ENCODE results near the gene EIF4B.

Gene EIF4B, protein sequence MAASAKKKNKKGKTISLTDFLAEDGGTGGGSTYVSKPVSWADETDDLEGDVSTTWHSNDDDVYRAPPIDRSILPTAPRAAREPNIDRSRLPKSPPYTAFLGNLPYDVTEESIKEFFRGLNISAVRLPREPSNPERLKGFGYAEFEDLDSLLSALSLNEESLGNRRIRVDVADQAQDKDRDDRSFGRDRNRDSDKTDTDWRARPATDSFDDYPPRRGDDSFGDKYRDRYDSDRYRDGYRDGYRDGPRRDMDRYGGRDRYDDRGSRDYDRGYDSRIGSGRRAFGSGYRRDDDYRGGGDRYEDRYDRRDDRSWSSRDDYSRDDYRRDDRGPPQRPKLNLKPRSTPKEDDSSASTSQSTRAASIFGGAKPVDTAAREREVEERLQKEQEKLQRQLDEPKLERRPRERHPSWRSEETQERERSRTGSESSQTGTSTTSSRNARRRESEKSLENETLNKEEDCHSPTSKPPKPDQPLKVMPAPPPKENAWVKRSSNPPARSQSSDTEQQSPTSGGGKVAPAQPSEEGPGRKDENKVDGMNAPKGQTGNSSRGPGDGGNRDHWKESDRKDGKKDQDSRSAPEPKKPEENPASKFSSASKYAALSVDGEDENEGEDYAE

DNA sequence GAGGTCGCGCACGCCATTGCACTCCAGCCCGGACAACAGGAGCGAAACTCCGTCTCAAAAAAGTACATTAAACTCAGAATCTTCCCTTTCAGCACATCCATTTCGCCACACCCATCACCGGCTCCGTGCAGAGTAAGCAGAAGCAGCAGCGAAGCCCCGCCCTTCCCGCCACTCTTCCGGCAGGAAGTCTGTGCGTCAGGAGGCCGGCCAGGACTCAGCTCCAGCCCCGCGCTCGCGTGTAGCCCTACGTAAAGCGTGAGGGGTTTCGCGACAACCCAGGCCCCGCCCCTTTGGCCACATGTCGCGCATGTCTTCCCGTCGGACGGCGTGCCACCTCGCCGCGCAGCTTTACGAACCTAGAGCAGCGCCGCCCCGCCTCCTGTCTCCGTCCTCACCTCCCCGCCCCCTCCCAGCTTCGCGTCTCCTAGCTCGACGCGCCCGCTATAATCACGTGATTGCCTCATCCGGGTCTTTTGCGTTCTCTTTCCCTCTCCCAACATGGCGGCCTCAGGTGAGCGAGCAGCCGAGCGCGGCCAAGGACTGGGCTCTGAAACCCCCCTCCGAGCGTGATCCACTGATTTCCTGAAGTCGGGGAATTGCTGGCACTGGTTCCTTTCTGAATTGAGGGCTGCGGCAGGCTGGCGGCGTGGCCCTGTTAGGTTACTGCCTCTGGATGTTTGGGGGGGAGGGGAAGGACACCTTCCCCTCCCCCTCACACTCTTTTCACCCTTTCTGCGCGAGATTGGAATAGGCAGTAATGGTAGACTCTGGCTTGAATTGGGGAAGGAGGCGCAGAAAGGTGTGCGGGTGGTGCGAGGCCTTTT lies at the start of gene EIF4B:
Gene EIF4B, plus strand, starts transcription at position 471 of the 824 bp plus-strand sequence. Its CDS starts 28 bp downstream, at position 499.
- DNase-seq (ENCODE audit: low read depth), result peak; percentile 98
- H3K4me3 ChIP-seq (ENCODE audit: low read length), result peak within 1 kb of the TSS; percentile 98
- TF ChIP-seq, protein P1, sequence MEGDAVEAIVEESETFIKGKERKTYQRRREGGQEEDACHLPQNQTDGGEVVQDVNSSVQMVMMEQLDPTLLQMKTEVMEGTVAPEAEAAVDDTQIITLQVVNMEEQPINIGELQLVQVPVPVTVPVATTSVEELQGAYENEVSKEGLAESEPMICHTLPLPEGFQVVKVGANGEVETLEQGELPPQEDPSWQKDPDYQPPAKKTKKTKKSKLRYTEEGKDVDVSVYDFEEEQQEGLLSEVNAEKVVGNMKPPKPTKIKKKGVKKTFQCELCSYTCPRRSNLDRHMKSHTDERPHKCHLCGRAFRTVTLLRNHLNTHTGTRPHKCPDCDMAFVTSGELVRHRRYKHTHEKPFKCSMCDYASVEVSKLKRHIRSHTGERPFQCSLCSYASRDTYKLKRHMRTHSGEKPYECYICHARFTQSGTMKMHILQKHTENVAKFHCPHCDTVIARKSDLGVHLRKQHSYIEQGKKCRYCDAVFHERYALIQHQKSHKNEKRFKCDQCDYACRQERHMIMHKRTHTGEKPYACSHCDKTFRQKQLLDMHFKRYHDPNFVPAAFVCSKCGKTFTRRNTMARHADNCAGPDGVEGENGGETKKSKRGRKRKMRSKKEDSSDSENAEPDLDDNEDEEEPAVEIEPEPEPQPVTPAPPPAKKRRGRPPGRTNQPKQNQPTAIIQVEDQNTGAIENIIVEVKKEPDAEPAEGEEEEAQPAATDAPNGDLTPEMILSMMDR (conservative IDR thresholded peaks at IDR 0.05; ENCODE audit: low read depth, low read length), result no peak

DNA sequence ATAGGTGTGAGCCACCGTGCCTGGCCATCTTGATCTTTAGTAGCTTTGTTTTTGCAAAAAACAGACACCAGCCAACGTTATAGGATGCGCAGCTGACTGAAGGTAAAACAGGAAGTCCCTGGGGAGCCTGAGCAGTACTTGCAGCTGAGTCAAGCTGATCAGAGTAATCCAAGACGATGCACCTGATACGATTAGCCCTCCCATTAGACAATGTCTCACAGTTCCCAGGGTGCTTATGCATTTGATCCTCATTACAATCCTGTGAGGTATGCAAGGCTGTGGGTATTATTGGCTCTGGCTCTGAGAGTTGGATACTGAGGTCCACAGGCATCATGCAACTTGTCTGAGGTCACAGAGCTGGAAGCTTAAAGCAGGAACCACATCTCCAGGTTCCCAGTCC lies 49.3 kb upstream of the EIF4B start:
- DNase-seq (ENCODE audit: low read depth), result peak; percentile 100
- TF ChIP-seq, protein P1 (conservative IDR thresholded peaks at IDR 0.05; ENCODE audit: low read depth, low read length), result no peak
- no peak overlapping the region for H3K4me3 ChIP-seq (ENCODE audit: low read length)

DNA sequence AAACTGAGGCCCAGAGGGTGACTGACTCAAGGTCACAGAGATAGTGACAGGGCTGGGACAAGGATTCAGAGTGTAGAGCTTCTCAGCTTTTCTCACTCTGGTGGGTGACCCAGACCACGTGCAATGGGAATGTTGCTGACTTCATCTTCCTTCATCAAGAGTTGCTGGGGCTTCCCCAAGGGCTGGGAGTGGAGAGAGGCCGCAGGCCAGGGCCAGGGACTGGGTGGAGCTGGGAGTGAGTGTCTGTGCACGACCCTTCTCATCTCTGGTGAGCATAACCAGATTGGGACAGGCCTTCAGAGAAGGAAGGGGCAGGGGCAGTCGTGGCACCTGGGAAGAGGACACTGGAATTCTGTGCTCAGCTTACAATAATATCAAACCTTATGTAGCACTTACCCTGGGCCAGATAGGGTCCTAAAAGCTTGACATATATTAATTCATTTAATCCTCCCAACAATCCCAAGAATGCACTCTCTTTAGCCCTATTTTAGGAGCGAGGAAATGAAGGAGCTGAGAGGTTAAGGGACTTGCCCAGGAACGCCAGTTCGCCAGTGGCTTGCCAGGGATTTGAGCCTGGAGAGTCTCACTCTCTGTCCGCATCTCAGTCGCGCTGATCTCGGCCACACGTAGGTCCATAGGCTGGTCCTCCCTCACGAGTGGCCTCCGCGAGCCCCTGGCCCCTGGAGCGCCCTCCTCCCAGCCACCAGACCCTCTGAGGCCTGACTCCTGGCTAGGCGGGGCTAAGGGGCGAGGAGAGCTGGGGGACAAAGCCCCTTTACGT lies 41.5 kb upstream of the EIF4B start:
- H3K4me3 ChIP-seq (ENCODE audit: low read length), result peak overlapping the region; percentile 42
- TF ChIP-seq, protein P1 (conservative IDR thresholded peaks at IDR 0.05; ENCODE audit: low read depth, low read length), result no peak
- no peak for DNase-seq (ENCODE audit: low read depth)

DNA sequence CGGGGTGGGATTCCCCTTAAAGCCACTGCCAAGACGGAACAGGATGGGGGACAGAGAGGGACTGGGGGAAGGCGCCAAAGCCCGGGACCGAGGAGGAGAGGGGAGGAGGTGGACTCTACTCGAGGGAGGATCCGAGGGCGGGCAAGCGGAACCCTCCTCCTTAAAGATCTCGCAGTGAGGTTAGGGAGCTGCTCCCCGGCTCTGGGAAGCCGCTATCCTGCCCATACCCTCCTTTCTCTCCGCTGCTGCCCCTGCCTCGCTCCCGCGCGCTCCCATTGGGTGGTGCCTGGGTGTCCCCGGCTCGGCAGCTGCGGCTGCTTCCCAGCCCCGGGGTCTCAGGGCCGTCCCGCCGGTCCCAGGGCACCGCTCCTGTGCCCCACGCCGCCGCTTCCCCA lies 40.9 kb upstream of the EIF4B start:
- H3K4me3 ChIP-seq (ENCODE audit: low read length), result peak overlapping the region; percentile 42
- DNase-seq (ENCODE audit: low read depth), result no peak

DNA sequence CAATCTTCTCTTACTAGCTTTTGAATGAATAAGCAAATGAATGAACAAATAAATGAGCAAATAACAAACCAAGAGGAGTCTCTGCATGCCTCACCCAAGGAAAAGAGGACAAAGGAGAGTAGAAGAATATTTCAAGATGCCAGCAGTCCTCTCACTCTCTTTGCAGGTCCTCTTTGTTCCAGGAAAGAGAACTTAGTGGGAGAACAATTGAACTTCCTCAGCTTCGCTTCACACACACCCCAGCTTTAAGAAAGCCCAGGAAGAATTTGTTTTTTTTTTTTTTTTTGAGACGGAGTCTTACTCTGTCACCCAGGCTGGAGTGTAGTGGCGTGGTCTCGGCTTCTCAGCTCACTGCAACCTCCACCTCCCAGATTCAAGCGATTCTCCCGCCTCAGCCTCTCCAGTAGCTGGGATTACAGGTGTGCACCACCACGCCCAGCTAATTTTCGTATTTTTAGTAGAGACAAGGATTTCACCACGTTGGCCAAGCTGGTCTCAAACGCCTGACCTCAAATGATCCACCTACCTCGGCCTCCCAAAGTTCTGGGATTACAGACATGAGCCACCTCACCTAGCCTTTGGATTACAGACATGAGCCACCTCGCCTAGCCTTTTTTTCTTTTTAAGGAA lies 37.0 kb upstream of the EIF4B start:
- DNase-seq (ENCODE audit: low read depth), result no peak
- H3K4me3 ChIP-seq (ENCODE audit: low read length), result no peak overlapping the region
- TF ChIP-seq, protein P1 (conservative IDR thresholded peaks at IDR 0.05; ENCODE audit: low read depth, low read length), result no peak

More for the DNA sequence above, 40.9 kb upstream of the EIF4B start:
- TF ChIP-seq, protein P1 (conservative IDR thresholded peaks at IDR 0.05; ENCODE audit: low read depth, low read length), result no peak
